H1 (cell line): ENCODE data around the gene RELL1. TPM values are rescaled to one million over a fixed set of nuclear protein-coding genes. Genes with fewer than 3 reads are reported as not detected.

ENCODE experiments used
- CTCF ChIA-PET: fragments of 300-600 bp; sonication (Branson Sonifier 250); formaldehyde crosslinking; loops from one replicate; lab custom pipeline; 2021; ENCODE audit not compliant: partially characterized antibody; lab: Charles Lee
- POLR2A ChIA-PET: fragments of 300-600 bp; sonication (Branson Sonifier 250); formaldehyde crosslinking; loops from one replicate; lab custom pipeline; 2021; ENCODE audit warnings: inconsistent platforms; ENCODE audit not compliant: partially characterized antibody; lab: Charles Lee
- DNase-seq, 2 experiments: peaks; one replicate each; pipeline versions ENCODE4 v3.0.0 to v3.0.0-alpha.2; 2010 to 2022; ENCODE audit warnings: low spot score in 2 of 2, low read depth in 1 of 2, mixed read lengths in 1 of 2
- FAIRE-seq: peaks from 2 replicates; lab custom pipeline; 2011; peaks lifted over from hg19 to GRCh38; lab: Jason Lieb, UNC
- H2AFZ ChIP-seq: 2 replicates; pipeline ENCODE4 v1.8.1; 2012; ENCODE audit warnings: low read length, inconsistent platforms
- H2AK5ac ChIP-seq: 2 replicates; pipeline ENCODE4 v1.6.1; 2013; ENCODE audit warnings: low read depth, low read length
- H2BK120ac ChIP-seq: replicated peaks from 2 replicates; pipeline ENCODE3; 2013; ENCODE audit warnings: low read depth, low read length, inconsistent platforms
- H2BK12ac ChIP-seq: 2 replicates; pipeline ENCODE4 v1.6.1; 2013; ENCODE audit warnings: low read depth, low read length
- H2BK15ac ChIP-seq: 2 replicates; pipeline ENCODE4 v1.6.1; 2013; ENCODE audit warnings: low read length
- H2BK20ac ChIP-seq: 2 replicates; pipeline ENCODE4 v1.6.1; 2013; ENCODE audit warnings: low read length
- H2BK5ac ChIP-seq: 2 replicates; pipeline ENCODE4 v1.6.1; 2013; ENCODE audit warnings: low read depth, low read length
- H3K14ac ChIP-seq: 2 replicates; pipeline ENCODE4 v1.6.1; 2013; ENCODE audit warnings: inconsistent platforms; ENCODE audit not compliant: insufficient read length
- H3K18ac ChIP-seq: 2 replicates; pipeline ENCODE4 v1.6.1; 2013; ENCODE audit warnings: low read length; ENCODE audit errors: extremely low read depth
- H3K23ac ChIP-seq: 2 replicates; pipeline ENCODE4 v1.6.1; 2013; ENCODE audit warnings: inconsistent platforms; ENCODE audit not compliant: insufficient read length
- H3K23me2 ChIP-seq: 2 replicates; pipeline ENCODE4 v1.6.1; 2013; ENCODE audit warnings: low read depth, low read length
- H3K27ac ChIP-seq: 2 replicates; pipeline ENCODE4 v1.6.1; 2011; ENCODE audit warnings: low read depth, low read length, inconsistent platforms
- H3K27me3 ChIP-seq, 4 experiments: replicated peaks in 1 of 4; 1 replicate in 1 of 4; 2 replicates in 3 of 4; pipeline versions ENCODE4 v1.6.1 to v1.8.1; 2011 to 2013; ENCODE audit warnings: low read length in 3 of 4, mild to moderate bottlenecking in 3 of 4, inconsistent platforms in 2 of 4, mixed read lengths in 2 of 4, moderate library complexity in 1 of 4; ENCODE audit not compliant: control insufficient read depth in 3 of 4, insufficient read depth in 3 of 4; ENCODE audit errors: extremely low read depth in 1 of 4
- H3K36me3 ChIP-seq, 4 experiments: 2 replicates each; pipeline versions ENCODE4 v1.6.1 to v1.8.1; 2011 to 2013; ENCODE audit warnings: mild to moderate bottlenecking in 4 of 4, low read length in 3 of 4, moderate library complexity in 2 of 4, control low read depth in 1 of 4, inconsistent platforms in 1 of 4; ENCODE audit not compliant: insufficient read depth in 4 of 4, control insufficient read depth in 2 of 4
- H3K4ac ChIP-seq: replicated peaks from 2 replicates; pipeline ENCODE3; 2013; ENCODE audit warnings: low read length, low read depth, mixed read lengths, inconsistent platforms; ENCODE audit not compliant: insufficient read length
- H3K4me1 ChIP-seq, 4 experiments: replicated peaks in 1 of 4; 1 replicate in 1 of 4; 2 replicates in 3 of 4; pipeline versions ENCODE4 v1.6.1 to v1.8.1; 2011 to 2013; ENCODE audit warnings: low read length in 3 of 4, inconsistent platforms in 2 of 4, mixed read lengths in 1 of 4; ENCODE audit not compliant: insufficient read depth in 4 of 4, control insufficient read depth in 3 of 4
- H3K4me2 ChIP-seq, 2 experiments: 2 replicates each; pipeline versions ENCODE4 v1.6.1 to v1.8.1; 2011 to 2013; ENCODE audit warnings: low read depth in 2 of 2, low read length in 2 of 2, control low read depth in 1 of 2, inconsistent platforms in 1 of 2, mild to moderate bottlenecking in 1 of 2; ENCODE audit not compliant: insufficient read depth in 1 of 2
- H3K4me3 ChIP-seq, 4 experiments: fragments of 200-600, 300-600 bp in 1 of 4; sonication (generic), shearing (Covaris generic), sonication (Bioruptor Twin) in 1 of 4; 2 replicates each; pipeline versions ENCODE4 v1.5.1 to v1.8.1; 2011 to 2016; ENCODE audit warnings: low read length in 4 of 4, low read depth in 3 of 4, control low read depth in 2 of 4, inconsistent platforms in 2 of 4, mild to moderate bottlenecking in 2 of 4, mixed read lengths in 1 of 4, moderate library complexity in 1 of 4; ENCODE audit not compliant: insufficient read depth in 2 of 4; ENCODE audit errors: extremely low read depth in 1 of 4
- H3K56ac ChIP-seq: replicated peaks from 2 replicates; pipeline ENCODE3; 2013; ENCODE audit warnings: low read depth, mild to moderate bottlenecking, mixed read lengths, low read length, inconsistent platforms; ENCODE audit not compliant: insufficient read length
- H3K79me1 ChIP-seq: 2 replicates; pipeline ENCODE4 v1.6.1; 2013; ENCODE audit warnings: low read depth, low read length, control low read depth
- H3K79me2 ChIP-seq, 2 experiments: 2 replicates each; pipeline versions ENCODE4 v1.6.1 to v1.8.1; 2012 to 2013; ENCODE audit warnings: low read length in 2 of 2, mild to moderate bottlenecking in 2 of 2, inconsistent platforms in 1 of 2; ENCODE audit not compliant: insufficient read depth in 2 of 2, control insufficient read depth in 1 of 2
- H3K9ac ChIP-seq, 4 experiments: replicated peaks in 1 of 4; 1 replicate in 1 of 4; 2 replicates in 3 of 4; pipeline versions ENCODE4 v1.6.1 to v1.8.1; 2011 to 2013; ENCODE audit warnings: low read depth in 3 of 4, low read length in 3 of 4, control low read depth in 2 of 4, mild to moderate bottlenecking in 2 of 4, moderate library complexity in 2 of 4, inconsistent platforms in 1 of 4; ENCODE audit errors: extremely low read depth in 1 of 4
- H3K9me3 ChIP-seq, 2 experiments: 2 replicates each; pipeline versions ENCODE4 v1.6.1 to v1.8.1; 2012 to 2013; ENCODE audit warnings: mild to moderate bottlenecking in 2 of 2, moderate library complexity in 2 of 2, control low read depth in 1 of 2, inconsistent platforms in 1 of 2, low read depth in 1 of 2, low read length in 1 of 2, mixed read lengths in 1 of 2; ENCODE audit not compliant: insufficient read depth in 2 of 2
- H4K20me1 ChIP-seq, 2 experiments: replicated peaks in 1 of 2; 2 replicates each; pipeline versions ENCODE3 to v1.8.1; 2011 to 2013; ENCODE audit warnings: inconsistent platforms in 2 of 2, low read length in 2 of 2, mild to moderate bottlenecking in 1 of 2; ENCODE audit not compliant: insufficient read depth in 2 of 2, control insufficient read depth in 1 of 2
- H4K5ac ChIP-seq: 2 replicates; pipeline ENCODE4 v1.6.1; 2013; ENCODE audit warnings: low read length, low read depth, mixed read lengths, inconsistent platforms; ENCODE audit not compliant: insufficient read length
- H4K8ac ChIP-seq: 2 replicates; pipeline ENCODE4 v1.8.0; 2013; ENCODE audit warnings: mild to moderate bottlenecking, moderate library complexity, low read length, inconsistent platforms; ENCODE audit not compliant: insufficient read depth; ENCODE audit errors: extremely low read depth
- H4K91ac ChIP-seq: replicated peaks from 2 replicates; pipeline ENCODE3; 2013; ENCODE audit warnings: low read length, mixed read lengths, inconsistent platforms; ENCODE audit not compliant: insufficient read length
- BCL11A ChIP-seq, 2 experiments: IDR thresholded peaks; one replicate each; pipeline ENCODE4 v1.6.1; 2011; ENCODE audit warnings: low read depth in 2 of 2, low read length in 2 of 2, mild to moderate bottlenecking in 2 of 2
- CBX8 ChIP-seq: fragments of 300-800, 300-1000 bp; sonication (generic); IDR thresholded peaks from 2 replicates; pipeline ENCODE4 v1.7.1; 2016; ENCODE audit warnings: low read depth, low read length, borderline replicate concordance
- CHD2 ChIP-seq: IDR thresholded peaks from 2 replicates; pipeline ENCODE4 v1.6.1; 2012; ENCODE audit warnings: low read length, improper control_type of control experiment
- GTF2F1 ChIP-seq: IDR thresholded peaks from 2 replicates; pipeline ENCODE4 v1.6.1; 2012; ENCODE audit warnings: low read depth, low read length, improper control_type of control experiment, borderline replicate concordance
- HDAC6 ChIP-seq: IDR thresholded peaks from one replicate; pipeline ENCODE4 v1.7.1; 2012; ENCODE audit warnings: low read depth, mild to moderate bottlenecking, inconsistent platforms, low read length, moderate library complexity
- JUN ChIP-seq: IDR thresholded peaks from 2 replicates; pipeline ENCODE4 v1.6.1; 2011; ENCODE audit warnings: low read depth, mild to moderate bottlenecking, improper control_type of control experiment, low read length
- KDM4A ChIP-seq: IDR thresholded peaks from one replicate; pipeline ENCODE4 v1.7.1; 2012; ENCODE audit warnings: low read depth, mild to moderate bottlenecking, moderate library complexity, low read length, inconsistent platforms; ENCODE audit not compliant: severe bottlenecking
- NANOG ChIP-seq: IDR thresholded peaks from 2 replicates; pipeline ENCODE4 v1.6.1; 2011; ENCODE audit warnings: low read length, low read depth, mild to moderate bottlenecking, inconsistent platforms; ENCODE audit not compliant: insufficient read depth, poor library complexity, severe bottlenecking
- NRF1 ChIP-seq: IDR thresholded peaks from 2 replicates; pipeline ENCODE4 v1.6.1; 2011; ENCODE audit warnings: mild to moderate bottlenecking, low read depth, low read length, improper control_type of control experiment
- PHF8 ChIP-seq: fragments of 200-600 bp; sonication (generic); conservative IDR thresholded peaks from 2 replicates; pipeline ENCODE4 v1.7.1; 2012; ENCODE audit warnings: low read depth, mild to moderate bottlenecking, inconsistent platforms, low read length, moderate library complexity
- POU5F1 ChIP-seq: IDR thresholded peaks from 2 replicates; pipeline ENCODE4 v1.6.1; 2011; ENCODE audit warnings: low read depth, mild to moderate bottlenecking, low read length, moderate library complexity
- RFX5 ChIP-seq: IDR thresholded peaks from 2 replicates; pipeline ENCODE4 v1.6.1; 2011; ENCODE audit warnings: low read depth, low read length, improper control_type of control experiment, borderline replicate concordance
- SP2 ChIP-seq: IDR thresholded peaks from 2 replicates; pipeline ENCODE4 v1.6.1; 2012; ENCODE audit warnings: mild to moderate bottlenecking, low read length, inconsistent platforms
- TEAD4 ChIP-seq: IDR thresholded peaks from 2 replicates; pipeline ENCODE4 v1.6.1; 2012; ENCODE audit warnings: low read depth, low read length, inconsistent platforms, mixed read lengths
- WGBS, 2 experiments: shearing (Covaris generic) in 1 of 2; methylation state at CpG; one replicate each; pipeline versions ENCODE4 v1.1.6 to v1.1.7; 2013 to 2015; ENCODE audit warnings: low lambda C conversion rate in 2 of 2, mixed read lengths in 2 of 2, inconsistent platforms in 1 of 2, low coverage in 1 of 2, missing lambda C conversion rate in 1 of 2; ENCODE audit not compliant: insufficient replicate concordance in 2 of 2, insufficient coverage in 1 of 2, insufficient read length in 1 of 2; ENCODE audit errors: extremely low coverage in 1 of 2, missing lambda C conversion rate in 1 of 2; 5-methylcytosine and 5-hydroxymethylcytosine counted together
- polyA plus RNA-seq, 7 experiments: library from polyadenylated mRNA; depleted of rRNA in 3 of 7; stranded (reverse) in 5 of 7; unstranded in 2 of 7; fragments of >200 nt in 5 of 7; fragments of 200-250 nt in 2 of 7; gene quantifications; 1 replicate in 5 of 7; 2 replicates in 1 of 7; 4 replicates in 1 of 7; pipeline versions ENCODE4 v1.2.1 to v1.2.3, GENCODE V29; 2011 to 2013; ENCODE audit warnings: missing spikeins in 2 of 7, mixed read lengths in 2 of 7
- total RNA-seq: library from RNA; stranded (reverse); fragmentation: NEBNext Ultra II Directional; extraction: Animal tissue kit (Norgen Biotek cat#: 25700); gene quantifications from 2 replicates; pipeline ENCODE4 v1.2.1, GENCODE V29; 2021
- TF ChIP-seq, protein P1 (sequence below): IDR thresholded peaks from 2 replicates; pipeline ENCODE4 v1.6.1; 2012; ENCODE audit warnings: inconsistent platforms

The RELL1 gene
- total and polyA plus RNA-seq, 2 of the 8 experiments (the other 6 are each of a cell fraction or from before 2014, with no cell fraction given): 2.1 to 14.1 TPM

- Histone ChIP-seq H2BK20ac (0 out of 2 replicates have a peak overlapping the region, but pooled peaks have one; percentile 19), H2BK5ac (no peak overlapping the region), H2BK15ac (no peak overlapping the region), H4K5ac (no peak overlapping the region), H3K27me3 (no peaks in the 10 kb centered on the region; a peak in 1 of 7 replicates), H3K36me3 (no peaks in the 10 kb centered on the region), H3K4me1 (peaks cover 4 to 19% (median 11%) of the 10 kb centered on the region in 4 experiments), H3K9me3 (peaks cover 2 to 4% of the 10 kb centered on the region in 2 experiments; a peak in 2 of 4 replicates), H3K18ac (no peak overlapping the region), H2AFZ (no peak overlapping the region), H3K23me2 (no peaks in the 10 kb centered on the region; the same call in 1 of the 2 replicates), H3K4ac (no peak overlapping the region), H3K79me1 (peaks cover 3% of the 10 kb centered on the region), H3K79me2 (peaks cover 0 to 10% of the 10 kb centered on the region in 2 experiments; a peak in 1 of 4 replicates), H3K4me3 (no peak overlapping the region), H3K56ac (no peak overlapping the region), H4K8ac (no peak overlapping the region), H4K91ac (no peak overlapping the region), H3K27ac (no peak overlapping the region), H3K9ac (no peak overlapping the region), H3K14ac (no peak overlapping the region), H2BK120ac (no peak overlapping the region), H2BK12ac (no peak overlapping the region), H2AK5ac (no peak overlapping the region), H3K23ac (no peak overlapping the region), H4K20me1 (no peaks in the 10 kb centered on the region), H3K4me2 (no peak overlapping the region)
- 60% methylated on average over 3 of the region's 3 CpGs; no CpG with 5 or more reads in 1 of the 2 experiments for WGBS, 2 experiments
- ChIA-PET POLR2A (no interaction called here), CTCF (interaction anchor here (0.7 to 0.8 kb wide), 2 partner anchors 59 to 89 kb away, joined by 3 read pairs; no protein-coding TSS in a partner anchor)
- FAIRE-seq (no peak), DNase-seq (no peak)
- no peak for TF ChIP-seq BCL11A (IDR thresholded peaks at IDR 0.05; ENCODE audit: low read depth in 2 of 2, low read length in 2 of 2)
- TF ChIP-seq NANOG: no peak
- TF ChIP-seq KDM4A: no peak
- TF ChIP-seq SP2: no peak
- TF ChIP-seq PHF8: no peak
- no peak for TF ChIP-seq TEAD4
- TF ChIP-seq NRF1: no peak
- TF ChIP-seq CBX8: no peak
- TF ChIP-seq HDAC6: no peak
- TF ChIP-seq POU5F1: no peak
- TF ChIP-seq RFX5: no peak
- TF ChIP-seq, protein P1, sequence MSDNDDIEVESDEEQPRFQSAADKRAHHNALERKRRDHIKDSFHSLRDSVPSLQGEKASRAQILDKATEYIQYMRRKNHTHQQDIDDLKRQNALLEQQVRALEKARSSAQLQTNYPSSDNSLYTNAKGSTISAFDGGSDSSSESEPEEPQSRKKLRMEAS: no peak
- no peak for TF ChIP-seq GTF2F1
- no peak for TF ChIP-seq JUN
- TF ChIP-seq CHD2: no peak
These were observed 24.4 kb downstream of the RELL1 start for GRCh38 chr4:37661772-37662171.
